NB4 (cell line): ENCODE data around the gene ITGA1.

Source experiments
- DNase-seq: peaks from one replicate; pipeline ENCODE4 v3.0.0; 2010; ENCODE audit warnings: low read depth
- H3K4me3 ChIP-seq: one replicate; pipeline ENCODE4 v1.5.1; 2011; ENCODE audit warnings: mild to moderate bottlenecking, low read depth, low read length, moderate library complexity
- CTCF ChIP-seq: IDR thresholded peaks from one replicate; pipeline ENCODE4 v1.5.1; 2012; ENCODE audit warnings: low read depth, low read length
- MAX ChIP-seq: IDR thresholded peaks from 2 replicates; pipeline ENCODE4 v1.6.1; 2011; ENCODE audit warnings: low read depth, low read length
- MYC ChIP-seq: IDR thresholded peaks from 2 replicates; pipeline ENCODE4 v1.6.1; 2011; ENCODE audit warnings: low read depth, low read length
- POLR2A ChIP-seq: IDR thresholded peaks from 2 replicates; pipeline ENCODE4 v1.6.1; 2011; ENCODE audit warnings: mild to moderate bottlenecking; ENCODE audit not compliant: insufficient read length; ENCODE audit errors: extremely low read depth

The ITGA1 gene

GRCh38 chr5:52922384-52922783, 134.7 kb downstream of the ITGA1 start:
- peak; percentile 44 for DNase-seq
- TF ChIP-seq CTCF: no peak
- no peak for TF ChIP-seq MYC
- no peak for TF ChIP-seq MAX
- no peak for TF ChIP-seq POLR2A
- H3K4me3 ChIP-seq: no peak overlapping the region

- no peak overlapping the region for H3K4me3 ChIP-seq
- no peak for DNase-seq
- TF ChIP-seq MYC (no peak), CTCF (no peak), POLR2A (no peak), MAX (no peak)
Measured at GRCh38 chr5:52924456-52924855, 136.7 kb downstream of the ITGA1 start.

GRCh38 chr5:52925001-52925400, 137.3 kb downstream of the ITGA1 start:
- H3K4me3 ChIP-seq: no peak overlapping the region
- no peak for DNase-seq

GRCh38 chr5:52928689-52929088, 141.0 kb downstream of the ITGA1 start:
- no peak overlapping the region for H3K4me3 ChIP-seq
- no peak for TF ChIP-seq CTCF
- TF ChIP-seq POLR2A: no peak
- no peak for TF ChIP-seq MAX
- TF ChIP-seq MYC: no peak
- DNase-seq: no peak

More at GRCh38 chr5:52925001-52925400, 137.3 kb downstream of the ITGA1 start:
- TF ChIP-seq MAX (no peak), MYC (no peak), CTCF (no peak), POLR2A (no peak)

- no peak for DNase-seq
- no peak for TF ChIP-seq POLR2A
- TF ChIP-seq MAX: no peak
- no peak for TF ChIP-seq MYC
- no peak for TF ChIP-seq CTCF
- H3K4me3 ChIP-seq: no peak overlapping the region
Measured at GRCh38 chr5:52938226-52938625, 150.5 kb downstream of the ITGA1 start.

- TF ChIP-seq MYC (no peak), POLR2A (no peak), MAX (no peak), CTCF (no peak)
- H3K4me3 ChIP-seq: no peak overlapping the region
- peak; percentile 10 for DNase-seq
Measured at GRCh38 chr5:52943285-52943684, 155.6 kb downstream of the ITGA1 start.
